ENCODE data around the gene HDAC6. TPM values are rescaled to one million over a fixed set of nuclear protein-coding genes. Genes with fewer than 3 reads are reported as not detected.

The HDAC6 gene
- 157 TPM for total RNA-seq

DNA sequence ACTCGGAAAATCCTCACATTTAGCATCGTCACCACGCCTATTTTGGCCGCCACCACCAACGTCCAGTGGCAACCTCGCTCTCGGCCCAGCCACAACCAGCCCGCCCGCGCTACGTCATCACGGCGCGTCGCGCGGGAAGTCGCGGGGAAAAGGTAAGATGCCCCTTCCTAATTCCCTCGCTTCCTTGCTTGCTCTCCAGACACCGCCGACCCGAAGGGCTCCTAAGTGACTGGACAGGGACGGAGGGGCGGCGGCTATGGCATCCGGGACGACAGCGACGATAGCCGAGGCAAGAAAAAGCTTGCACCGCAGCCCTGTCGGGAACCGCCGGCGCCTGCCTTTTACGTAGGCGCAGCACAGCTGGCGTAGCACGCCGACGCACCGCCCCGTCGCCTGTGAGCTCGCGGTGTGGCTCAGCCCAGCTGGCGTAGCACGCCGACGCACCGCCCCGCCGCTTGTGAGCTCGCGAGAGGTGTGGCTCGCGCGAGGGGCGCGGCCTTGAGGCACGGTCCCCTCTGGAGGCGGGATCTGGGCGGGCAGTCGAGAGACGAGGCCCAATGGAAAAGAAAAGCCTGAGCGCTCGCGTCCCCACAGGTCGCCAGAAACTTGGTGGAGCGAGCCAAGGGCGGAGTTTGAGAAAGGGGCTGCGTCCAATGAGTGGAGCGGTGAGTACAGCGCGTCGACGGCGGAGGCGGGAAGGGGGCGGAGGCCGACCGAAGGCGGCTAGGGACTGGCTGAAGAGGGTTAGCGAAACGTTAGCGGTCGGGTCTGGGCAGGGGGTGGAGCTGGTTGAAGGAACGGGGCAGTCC lies at the start of gene HDAC6:
HDAC6 (plus strand) TSS at position 788 of the 809 bp plus-strand sequence. CDS start 626 bp downstream, outside the sequence.
- intact Hi-C loops (cut with DNase I) = loop anchor here (1.0 to 10.0 kb wide), 9 partner anchors 64 to 1121 kb away; partner anchors contain the start of genes CLCN5, OTUD5, SUV39H1 and TBC1D25
- peak; percentile 93 to 98 for DNase-seq (ENCODE audit: low spot score in 2 of 2)
- TF ChIP-seq, protein P1, sequence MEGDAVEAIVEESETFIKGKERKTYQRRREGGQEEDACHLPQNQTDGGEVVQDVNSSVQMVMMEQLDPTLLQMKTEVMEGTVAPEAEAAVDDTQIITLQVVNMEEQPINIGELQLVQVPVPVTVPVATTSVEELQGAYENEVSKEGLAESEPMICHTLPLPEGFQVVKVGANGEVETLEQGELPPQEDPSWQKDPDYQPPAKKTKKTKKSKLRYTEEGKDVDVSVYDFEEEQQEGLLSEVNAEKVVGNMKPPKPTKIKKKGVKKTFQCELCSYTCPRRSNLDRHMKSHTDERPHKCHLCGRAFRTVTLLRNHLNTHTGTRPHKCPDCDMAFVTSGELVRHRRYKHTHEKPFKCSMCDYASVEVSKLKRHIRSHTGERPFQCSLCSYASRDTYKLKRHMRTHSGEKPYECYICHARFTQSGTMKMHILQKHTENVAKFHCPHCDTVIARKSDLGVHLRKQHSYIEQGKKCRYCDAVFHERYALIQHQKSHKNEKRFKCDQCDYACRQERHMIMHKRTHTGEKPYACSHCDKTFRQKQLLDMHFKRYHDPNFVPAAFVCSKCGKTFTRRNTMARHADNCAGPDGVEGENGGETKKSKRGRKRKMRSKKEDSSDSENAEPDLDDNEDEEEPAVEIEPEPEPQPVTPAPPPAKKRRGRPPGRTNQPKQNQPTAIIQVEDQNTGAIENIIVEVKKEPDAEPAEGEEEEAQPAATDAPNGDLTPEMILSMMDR (IDR thresholded peaks at IDR 0.05) = no peak
- no peaks in the 10 kb centered on the region for H3K4me1 ChIP-seq
- no peaks in the 10 kb centered on the region for H3K27me3 ChIP-seq
- peak within 1 kb of the TSS; percentile 68 to 73 for H3K4me3 ChIP-seq
- H3K36me3 ChIP-seq = peaks cover 2% of the 10 kb centered on the region in 2 donors
- peak within 1 kb of the TSS; percentile 96 to 97 for H3K27ac ChIP-seq
- H3K9me3 ChIP-seq = no peaks in the 10 kb centered on the region

DNA sequence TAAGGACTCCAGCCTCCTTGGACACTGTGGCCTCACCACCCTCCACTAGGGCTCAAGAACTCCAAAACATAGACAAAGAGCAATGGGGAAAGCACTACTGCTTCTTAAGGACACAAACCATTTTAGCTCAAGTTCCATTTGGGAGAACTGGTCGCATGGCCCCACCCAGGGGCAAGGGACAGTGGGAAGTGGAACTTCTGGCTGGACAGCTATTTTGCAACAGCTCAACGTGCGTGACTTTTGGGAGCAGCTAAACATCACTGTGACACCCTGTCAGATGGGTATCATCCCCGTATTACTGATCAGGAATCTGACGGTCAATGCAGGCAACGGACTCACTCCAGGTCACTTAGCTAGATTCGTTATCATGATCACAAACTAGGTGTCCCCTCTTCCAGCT lies 49.4 kb upstream of the HDAC6 start:
- H3K36me3 ChIP-seq = no peaks in the 10 kb centered on the region
- DNase-seq (ENCODE audit: low spot score in 2 of 2) = no peak
- intact Hi-C loops (cut with DNase I) = no loop called here
- H3K4me3 ChIP-seq = no peak overlapping the region
- H3K27me3 ChIP-seq = no peaks in the 10 kb centered on the region
- H3K9me3 ChIP-seq = no peaks in the 10 kb centered on the region
- H3K4me1 ChIP-seq = no peaks in the 10 kb centered on the region
- H3K27ac ChIP-seq = no peak overlapping the region
- TF ChIP-seq, protein P1 (IDR thresholded peaks at IDR 0.05) = no peak

DNA sequence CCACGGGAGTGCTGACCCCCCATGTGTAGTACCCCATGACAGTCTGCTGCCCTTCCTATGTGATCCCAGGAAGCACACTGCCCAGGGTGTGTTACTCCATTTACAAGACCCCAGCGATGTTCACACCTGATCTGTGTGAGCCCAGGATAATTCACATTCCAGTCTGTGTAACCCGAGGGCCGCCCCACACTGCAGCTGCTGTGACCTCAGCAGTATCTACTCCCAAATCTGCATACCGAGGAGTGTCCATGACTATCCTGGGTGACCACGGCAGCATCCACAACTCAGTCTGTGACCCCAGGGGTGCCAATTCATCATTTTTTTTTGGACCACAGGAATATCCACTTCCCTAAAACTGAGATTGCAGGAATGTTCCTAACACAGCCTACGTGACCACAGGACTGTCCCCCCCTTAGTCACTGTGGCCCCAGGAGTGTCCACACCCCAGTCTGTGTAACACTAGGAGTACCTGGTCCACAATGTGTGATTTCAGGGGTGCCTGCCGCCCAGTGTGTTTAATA lies 48.1 kb upstream of the HDAC6 start:
- intact Hi-C loops (cut with DNase I) = no loop called here
- Histone ChIP-seq H3K9me3 (no peaks in the 10 kb centered on the region), H3K4me3 (no peak overlapping the region), H3K27me3 (no peaks in the 10 kb centered on the region), H3K36me3 (no peaks in the 10 kb centered on the region), H3K27ac (no peak overlapping the region), H3K4me1 (no peaks in the 10 kb centered on the region)
- TF ChIP-seq, protein P1 (IDR thresholded peaks at IDR 0.05) = no peak
- no peak for DNase-seq (ENCODE audit: low spot score in 2 of 2)

DNA sequence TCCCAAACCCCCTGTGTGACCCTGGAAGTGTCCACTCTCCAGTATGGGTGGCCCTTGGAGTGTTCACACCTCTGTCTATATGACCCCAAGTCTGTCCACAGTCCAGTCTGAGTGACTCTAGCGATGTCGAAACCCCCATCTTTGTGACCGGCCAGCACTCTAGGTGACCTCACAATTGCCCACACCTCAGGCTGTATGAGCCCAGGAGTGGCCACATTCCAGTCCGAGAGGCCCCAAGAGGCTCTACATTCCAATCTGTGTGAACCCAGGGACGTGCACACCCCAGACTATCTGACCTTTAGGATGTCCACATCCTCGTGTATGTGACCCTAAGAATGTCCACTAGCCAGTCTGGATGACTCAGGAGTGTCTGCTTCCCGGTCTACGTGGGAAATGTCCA lies 47.6 kb upstream of the HDAC6 start:
- intact Hi-C loops (cut with DNase I) = no loop called here
- TF ChIP-seq, protein P1 (IDR thresholded peaks at IDR 0.05) = no peak
- no peak overlapping the region for H3K27ac ChIP-seq
- H3K4me3 ChIP-seq = no peak overlapping the region
- H3K27me3 ChIP-seq = no peaks in the 10 kb centered on the region
- H3K4me1 ChIP-seq = no peaks in the 10 kb centered on the region
- no peaks in the 10 kb centered on the region for H3K9me3 ChIP-seq
- no peak for DNase-seq (ENCODE audit: low spot score in 2 of 2)
- H3K36me3 ChIP-seq = no peaks in the 10 kb centered on the region

DNA sequence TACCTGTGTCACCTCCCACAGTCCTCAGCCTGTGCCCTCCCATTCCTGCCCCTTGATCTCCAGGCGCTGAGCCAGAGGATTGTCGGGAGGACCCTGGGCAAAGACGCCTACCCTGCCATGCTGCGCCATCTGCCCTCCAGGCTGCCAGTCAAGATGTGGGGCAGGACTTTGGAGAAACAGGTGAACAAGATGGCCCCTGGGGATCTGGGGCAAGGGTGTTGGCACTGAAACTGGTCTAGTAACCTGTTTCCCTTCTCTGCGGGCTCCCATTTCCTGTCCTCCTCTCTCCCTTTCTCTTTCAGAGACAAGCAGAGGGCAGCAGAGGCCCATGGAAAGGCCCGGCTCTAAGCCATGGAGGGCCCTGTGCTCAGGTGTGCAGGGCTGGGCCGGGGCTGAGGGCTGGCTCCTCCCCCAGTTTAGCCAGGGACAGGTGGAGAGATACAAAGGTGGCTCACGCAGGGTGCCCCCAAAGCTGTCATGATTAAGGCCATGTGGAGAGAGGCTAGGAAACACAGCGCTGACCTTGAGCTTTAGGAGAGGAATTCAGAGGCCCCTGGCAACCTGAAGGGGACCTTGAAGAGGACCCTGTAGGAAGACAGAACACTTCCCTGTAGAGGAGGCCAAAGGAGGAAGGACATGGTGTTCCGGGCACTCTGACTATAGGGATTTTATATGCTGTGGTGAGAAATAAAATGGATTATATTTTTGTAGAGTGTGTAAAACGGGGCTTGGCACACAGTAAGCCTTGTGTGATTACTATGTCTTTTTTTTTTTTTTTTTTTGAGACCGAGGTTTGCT lies 40.0 kb upstream of the HDAC6 start, which contains the start of gene GLOD5:
GLOD5 (plus strand) TSS at position 74 of the 798 bp plus-strand sequence; CDS start at position 118, 44 bp downstream.
- H3K36me3 ChIP-seq = no peaks in the 10 kb centered on the region
- H3K4me1 ChIP-seq = no peaks in the 10 kb centered on the region
- H3K27me3 ChIP-seq = no peaks in the 10 kb centered on the region
- no peaks in the 10 kb centered on the region for H3K9me3 ChIP-seq
- no peak within 1 kb of the TSS for H3K4me3 ChIP-seq
- no peak within 1 kb of the TSS for H3K27ac ChIP-seq
- TF ChIP-seq, protein P1 (IDR thresholded peaks at IDR 0.05) = no peak
- no peak for DNase-seq (ENCODE audit: low spot score in 2 of 2)
- intact Hi-C loops (cut with DNase I) = no loop called here
